BLaER1 treated with 17β-estradiol and CSF1 and Interleukin-3, amounts not matched to agents 10 nM and 100 nM (cell line): ENCODE results near the gene B9D2.
"Not testable (repeated sequence)": the region's sequence is repeated elsewhere in the genome, so short reads cannot be mapped to it uniquely, and the experiment has no call there.

Source experiments
- H3K27ac ChIP-seq, 11 experiments: shearing (Covaris generic); formaldehyde crosslinking; 2 replicates each; pipeline ENCODE4 v1.8.1; 2022
- H3K27me3 ChIP-seq, 11 experiments: shearing (Covaris generic); formaldehyde crosslinking; 2 replicates each; pipeline ENCODE4 v1.8.1; 2022
- H3K36me3 ChIP-seq, 11 experiments: shearing (Covaris generic); formaldehyde crosslinking; 2 replicates each; pipeline ENCODE4 v1.8.1; 2022
- H3K4me1 ChIP-seq, 10 experiments: shearing (Covaris generic); formaldehyde crosslinking; 2 replicates each; pipeline ENCODE4 v1.8.1; 2022
- H3K4me2 ChIP-seq, 11 experiments: shearing (Covaris generic); formaldehyde crosslinking; 2 replicates each; pipeline ENCODE4 v1.8.1; 2022
- H3K4me3 ChIP-seq, 10 experiments: shearing (Covaris generic); formaldehyde crosslinking; 2 replicates each; pipeline ENCODE4 v1.8.1; 2022
- H3K9ac ChIP-seq, 11 experiments: shearing (Covaris generic); formaldehyde crosslinking; 2 replicates each; pipeline ENCODE4 v1.8.1; 2022
- H3K9me3 ChIP-seq, 11 experiments: shearing (Covaris generic); formaldehyde crosslinking; replicated peaks in 1 of 11; 2 replicates each; pipeline ENCODE4 v1.8.1; 2022
- H4K20me1 ChIP-seq, 11 experiments: shearing (Covaris generic); formaldehyde crosslinking; 2 replicates each; pipeline ENCODE4 v1.8.1; 2022
- Cebpa-rat ChIP-seq, 11 experiments: shearing (Covaris generic); IDR thresholded peaks; 2 replicates each; pipeline ENCODE4 v1.8.1; 2022

The B9D2 gene

DNA sequence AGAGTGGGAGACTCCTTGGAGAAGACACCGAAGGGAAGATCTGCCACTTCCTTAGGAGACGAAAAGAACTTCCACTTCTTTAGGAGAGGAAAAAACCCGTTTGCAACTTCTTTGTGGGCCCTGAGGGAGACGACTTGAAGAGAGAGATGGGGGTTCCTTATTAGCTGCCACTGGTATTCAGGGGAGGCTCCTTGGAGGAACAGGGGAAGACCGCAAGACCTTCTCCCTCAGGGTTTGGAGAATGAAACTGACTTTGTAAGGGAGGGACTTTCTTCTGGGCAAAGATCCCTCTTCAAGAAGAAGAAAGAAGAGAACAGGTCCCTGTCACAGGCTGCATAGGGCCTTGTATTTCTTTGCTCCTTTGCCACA is 34.1 kb upstream of the B9D2 start:
- H3K9me3 ChIP-seq: no peaks in the 10 kb centered on the region
- peaks cover 44 to 76% (median 58%) of the 10 kb centered on the region in 10 experiments for H3K4me1 ChIP-seq
- H3K4me3 ChIP-seq: peak overlapping the region; percentile 74 to 95 (median 91)
- peaks cover 10 to 39% (median 16%) of the 10 kb centered on the region in 11 experiments; a peak in 18 of 22 replicates for H3K36me3 ChIP-seq
- H3K9ac ChIP-seq: peak overlapping the region; percentile 86 to 97 (median 96)
- H3K4me2 ChIP-seq: peak overlapping the region; percentile 80 to 98 (median 89)
- peak overlapping the region; percentile 93 to 98 (median 96) for H3K27ac ChIP-seq
- peaks cover 0 to 28% (median 3%) of the 10 kb centered on the region in 11 experiments; a peak in 9 of 22 replicates for H4K20me1 ChIP-seq
- H3K27me3 ChIP-seq: no peaks in the 10 kb centered on the region
- TF ChIP-seq Cebpa-rat (IDR thresholded peaks at IDR 0.05): no peak

DNA sequence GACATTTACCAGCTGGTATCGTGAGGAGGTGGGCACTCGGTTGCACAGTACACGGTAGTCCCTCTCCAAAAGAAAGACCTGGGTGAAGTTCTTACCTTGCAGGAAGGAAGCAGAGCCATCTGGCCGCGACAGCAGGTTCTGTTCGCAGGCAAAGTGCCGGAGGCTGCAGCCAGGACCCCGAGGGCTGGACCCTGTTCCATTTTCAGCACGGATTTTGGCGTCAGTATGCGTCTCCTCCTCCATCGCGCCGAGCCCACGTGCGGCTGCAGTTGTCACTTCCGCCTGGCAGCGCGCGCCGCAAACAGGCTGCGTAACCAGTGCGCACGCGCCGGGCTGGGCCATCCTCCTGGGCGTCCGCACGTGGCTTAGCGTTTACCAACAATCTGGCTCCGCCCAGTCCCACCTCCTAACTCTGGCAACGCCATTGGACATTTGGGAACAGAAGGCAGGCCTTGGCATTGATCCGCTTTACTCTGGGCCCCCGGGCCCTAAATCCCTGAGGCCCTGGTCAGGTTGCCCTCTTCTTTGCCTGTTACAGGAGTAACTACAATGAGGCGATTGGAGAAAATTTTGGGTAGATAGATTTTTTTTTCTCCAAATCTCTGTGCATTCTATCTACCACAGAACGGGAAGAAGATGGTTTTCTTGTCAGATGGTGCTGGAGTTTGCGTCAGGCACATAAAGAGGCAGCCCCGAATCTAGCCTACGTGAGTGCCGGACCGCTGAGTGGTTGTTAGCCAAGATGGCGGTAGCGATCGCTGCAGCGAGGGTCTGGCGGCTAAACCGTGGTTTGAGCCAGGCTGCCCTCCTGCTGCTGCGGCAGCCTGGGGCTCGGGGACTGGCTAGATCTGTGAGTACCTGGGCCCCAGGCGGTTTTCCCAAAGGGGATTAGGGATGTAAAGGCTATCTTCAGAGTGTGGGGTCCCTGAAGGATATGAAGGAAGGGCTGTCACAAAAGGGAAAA is 33.4 kb upstream of the B9D2 start, which contains the start of the genes BCKDHA and EXOSC5:
TSS of gene BCKDHA (plus strand) at position 733 of the 964 bp plus-strand sequence. CDS start at position 743, 10 bp downstream.
TSS of gene EXOSC5 (minus strand) at position 274 of the 964 bp plus-strand sequence. CDS start at position 243, 31 bp downstream.
- Histone ChIP-seq H3K27ac (peak within 1 kb of the TSS; percentile 93 to 98 (median 96)), H3K4me1 (peaks cover 43 to 73% (median 54%) of the 10 kb centered on the region in 10 experiments)

DNA sequence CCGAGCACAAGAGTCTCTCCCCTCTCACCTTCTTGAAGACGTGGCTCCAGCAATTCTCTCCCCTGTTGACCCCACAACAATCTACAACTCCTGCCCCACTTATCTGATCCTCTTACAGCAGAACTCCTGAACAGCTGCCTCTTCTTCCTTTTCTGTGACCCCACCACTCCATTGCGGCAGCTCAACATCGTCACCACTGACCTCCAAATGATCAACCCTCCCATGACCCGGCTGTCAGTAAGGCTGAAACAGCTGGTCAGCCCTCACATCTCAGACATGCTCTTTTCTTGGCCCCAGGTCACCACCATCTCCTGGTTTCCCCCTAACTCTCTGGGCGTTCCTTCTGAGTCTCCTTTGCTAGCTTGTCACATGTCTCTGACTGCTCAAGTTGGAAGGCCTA is 31.4 kb upstream of the B9D2 start:
- Histone ChIP-seq H3K4me2 (peak overlapping the region; percentile 80 to 98 (median 95)), H3K27ac (peak overlapping the region in 9 of 11 experiments; percentile 5 to 96 (median 33); a peak in 12 of 22 replicates), H3K9ac (peak overlapping the region; percentile 31 to 97 (median 94); a peak in 19 of 22 replicates), H3K4me3 (peak overlapping the region in 7 of 10 experiments; percentile 3 to 91 (median 86); a peak in 7 of 20 replicates), H3K27me3 (no peaks in the 10 kb centered on the region), H4K20me1 (peaks cover 0 to 46% (median 9%) of the 10 kb centered on the region in 11 experiments; a peak in 9 of 22 replicates), H3K9me3 (no peaks in the 10 kb centered on the region), H3K36me3 (peaks cover 18 to 50% (median 35%) of the 10 kb centered on the region in 11 experiments), H3K4me1 (peaks cover 43 to 55% (median 50%) of the 10 kb centered on the region in 10 experiments)
- TF ChIP-seq Cebpa-rat (IDR thresholded peaks at IDR 0.05): no peak

More for the DNA sequence above, 33.4 kb upstream of the B9D2 start, which contains the start of the genes BCKDHA and EXOSC5:
- Histone ChIP-seq H3K9me3 (no peaks in the 10 kb centered on the region), H3K4me3 (peak within 1 kb of the TSS; percentile 74 to 95 (median 91)), H3K9ac (peak within 1 kb of the TSS; percentile 86 to 97 (median 96)), H4K20me1 (peaks cover 0 to 33% (median 9%) of the 10 kb centered on the region in 11 experiments; a peak in 10 of 22 replicates), H3K36me3 (peaks cover 7 to 39% (median 21%) of the 10 kb centered on the region in 11 experiments; a peak in 18 of 22 replicates), H3K4me2 (peak within 1 kb of the TSS; percentile 80 to 98 (median 95)), H3K27me3 (no peaks in the 10 kb centered on the region)
- no peak for TF ChIP-seq Cebpa-rat (IDR thresholded peaks at IDR 0.05)

DNA sequence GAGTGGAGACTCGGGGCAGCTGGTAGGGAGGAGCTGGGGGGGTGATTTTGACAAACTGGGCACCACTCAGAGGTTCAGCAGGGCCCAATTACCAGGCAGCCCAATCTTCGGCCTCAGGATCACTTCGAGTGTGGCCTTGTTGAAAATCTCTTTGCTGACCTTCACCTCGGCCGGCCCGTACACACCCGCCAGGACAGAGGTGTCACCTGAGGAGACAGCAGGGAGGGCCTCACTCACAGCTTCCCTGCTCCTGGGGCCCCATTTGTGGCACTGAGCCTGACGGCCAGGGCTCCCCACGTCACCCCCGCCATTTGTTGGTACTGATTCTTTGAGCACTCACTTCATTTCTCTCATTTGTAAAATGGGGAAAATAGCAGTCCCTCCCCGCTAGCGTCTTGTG is 28.8 kb upstream of the B9D2 start:
- Histone ChIP-seq H3K9ac (peak overlapping the region in 1 of 11 experiments; percentile 4; a peak in 1 of 22 replicates), H4K20me1 (peaks cover 0 to 49% (median 9%) of the 10 kb centered on the region in 11 experiments; a peak in 9 of 22 replicates), H3K27ac (0 out of 22 replicates have a peak overlapping the region, but pooled peaks of 1 of the 11 experiments have one; percentile 14), H3K9me3 (no peaks in the 10 kb centered on the region), H3K4me2 (no peak overlapping the region), H3K4me1 (peaks cover 24 to 36% (median 32%) of the 10 kb centered on the region in 10 experiments), H3K27me3 (no peaks in the 10 kb centered on the region), H3K36me3 (peaks cover 29 to 75% (median 59%) of the 10 kb centered on the region in 11 experiments), H3K4me3 (no peak overlapping the region)
- TF ChIP-seq Cebpa-rat (IDR thresholded peaks at IDR 0.05): no peak

DNA sequence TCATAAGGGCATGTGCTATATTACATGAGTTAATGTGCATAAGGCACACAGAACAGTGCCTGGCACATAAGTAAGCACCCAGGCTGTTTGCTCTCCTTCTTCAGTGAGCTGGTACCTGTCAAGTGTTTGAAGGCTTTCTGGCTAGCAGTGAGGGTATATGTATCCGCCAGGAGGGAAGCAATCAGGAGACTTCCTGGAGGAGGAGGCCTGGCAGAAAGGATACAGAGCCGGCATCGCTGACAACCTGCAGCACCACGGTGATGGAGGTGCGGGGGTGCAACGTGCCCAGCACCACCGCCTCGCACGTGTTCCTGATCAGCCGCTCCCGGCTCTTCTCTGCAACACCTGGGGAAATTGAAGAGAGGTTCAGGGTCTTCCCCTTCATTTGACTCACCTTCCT is 27.7 kb upstream of the B9D2 start:
- H3K4me3 ChIP-seq: no peak overlapping the region
- peaks cover 24 to 36% (median 32%) of the 10 kb centered on the region in 10 experiments for H3K4me1 ChIP-seq
- no peak for TF ChIP-seq Cebpa-rat (IDR thresholded peaks at IDR 0.05)
- H3K4me2 ChIP-seq: no peak overlapping the region
- peaks cover 36 to 87% (median 70%) of the 10 kb centered on the region in 11 experiments for H3K36me3 ChIP-seq
- H3K27ac ChIP-seq: no peak overlapping the region
- no peaks in the 10 kb centered on the region for H3K27me3 ChIP-seq
- H4K20me1 ChIP-seq: peaks cover 0 to 49% (median 9%) of the 10 kb centered on the region in 11 experiments; a peak in 10 of 22 replicates
- H3K9me3 ChIP-seq: no peaks in the 10 kb centered on the region
- H3K9ac ChIP-seq: no peak overlapping the region; a peak in 1 of 22 replicates

DNA sequence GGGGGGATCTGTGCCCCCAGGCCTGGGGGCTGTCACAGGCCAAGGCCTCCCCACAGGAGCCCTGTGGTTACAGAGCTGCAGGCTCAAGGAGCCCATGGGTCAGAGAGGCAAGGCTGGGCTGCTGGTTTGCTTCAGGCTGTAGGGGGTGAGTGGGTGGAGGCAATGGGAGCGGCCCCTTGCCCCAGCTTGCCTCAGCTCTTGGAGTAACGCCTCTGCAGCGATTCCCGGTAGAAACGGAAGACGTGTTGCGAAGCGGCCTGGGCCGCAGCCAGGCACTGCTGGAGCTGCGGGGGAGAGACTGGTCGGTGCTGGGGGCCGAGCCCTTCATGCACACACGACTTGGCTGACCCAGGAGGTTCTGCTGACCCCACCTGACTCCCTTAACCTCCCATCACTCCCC is 22.5 kb upstream of the B9D2 start:
- Histone ChIP-seq H3K4me2 (no peak overlapping the region), H3K36me3 (peaks cover 62 to 100% (median 87%) of the 10 kb centered on the region in 11 experiments), H3K27me3 (no peaks in the 10 kb centered on the region), H3K27ac (no peak overlapping the region), H3K9me3 (no peaks in the 10 kb centered on the region), H3K9ac (peak overlapping the region in 1 of 11 experiments; percentile 26; a peak in 1 of 22 replicates), H3K4me1 (peaks cover 0 to 15% (median 9%) of the 10 kb centered on the region in 10 experiments; a peak in 11 of 20 replicates), H4K20me1 (peaks cover 0 to 10% (median 0%) of the 10 kb centered on the region in 11 experiments; a peak in 6 of 22 replicates), H3K4me3 (no peak overlapping the region)
- TF ChIP-seq Cebpa-rat (IDR thresholded peaks at IDR 0.05): no peak

DNA sequence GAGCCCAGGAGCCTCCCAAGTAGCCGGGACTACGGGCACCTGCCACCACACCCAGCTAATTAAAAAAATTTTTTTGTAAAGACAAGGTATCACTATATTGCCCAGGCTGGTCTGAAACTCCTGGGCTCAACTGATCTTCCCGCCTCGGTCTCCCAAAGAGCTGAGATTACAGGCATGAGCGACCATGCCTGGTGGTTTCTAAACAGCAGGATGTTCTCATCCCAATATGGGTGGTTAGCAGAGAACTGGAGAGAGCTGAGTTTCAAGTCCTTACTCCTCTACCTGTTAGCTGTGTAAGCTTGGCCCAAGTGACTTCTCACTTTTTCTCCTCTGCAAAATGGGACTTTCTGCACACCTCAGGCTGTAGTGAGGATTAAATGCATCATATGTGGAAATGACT is 20.4 kb upstream of the B9D2 start:
- Histone ChIP-seq H4K20me1 (peaks cover 0 to 8% (median 0%) of the 10 kb centered on the region in 11 experiments; a peak in 4 of 22 replicates), H3K9ac (peak overlapping the region in 4 of 11 experiments; percentile 3 to 29 (median 12); a peak in 3 of 22 replicates)

DNA sequence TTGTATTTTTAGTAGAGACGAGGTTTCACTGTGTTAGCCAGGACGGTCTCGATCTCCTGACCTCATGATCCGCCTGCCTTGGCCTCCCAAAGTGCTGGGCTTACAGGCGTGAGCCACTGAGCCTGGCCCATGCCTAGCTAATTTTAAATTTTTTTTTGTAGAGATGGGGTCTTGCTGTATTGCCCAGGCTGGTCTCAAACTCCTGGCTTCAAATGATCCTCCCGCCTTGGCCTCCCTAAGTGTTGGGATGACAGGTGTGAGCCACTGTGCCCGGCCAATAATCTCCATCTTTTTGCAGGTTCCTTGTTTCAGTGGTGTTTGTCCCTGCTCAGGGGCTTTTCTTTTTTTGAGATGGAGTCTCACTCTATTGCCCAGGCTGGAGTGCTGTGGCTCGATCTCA is 17.6 kb upstream of the B9D2 start:
- H3K27ac ChIP-seq, H4K20me1 ChIP-seq, H3K4me3 ChIP-seq, H3K4me2 ChIP-seq, H3K9ac ChIP-seq, H3K27me3 ChIP-seq, H3K9me3 ChIP-seq: not testable (repeated sequence)
- H3K36me3 ChIP-seq: peaks cover 27 to 58% (median 40%) of the 10 kb centered on the region in 11 experiments
- H3K4me1 ChIP-seq: peaks cover 30 to 55% (median 45%) of the 10 kb centered on the region in 10 experiments

More for the DNA sequence above, 20.4 kb upstream of the B9D2 start:
- H3K9me3 ChIP-seq: no peaks in the 10 kb centered on the region
- peak overlapping the region in 3 of 11 experiments; percentile 2 to 34 (median 4); a peak in 4 of 22 replicates for H3K4me2 ChIP-seq
- peaks cover 12 to 27% (median 17%) of the 10 kb centered on the region in 10 experiments for H3K4me1 ChIP-seq
- no peaks in the 10 kb centered on the region for H3K27me3 ChIP-seq
- no peak overlapping the region for H3K4me3 ChIP-seq
- no peak for TF ChIP-seq Cebpa-rat (IDR thresholded peaks at IDR 0.05)
- H3K36me3 ChIP-seq: peaks cover 47 to 86% (median 68%) of the 10 kb centered on the region in 11 experiments
- H3K27ac ChIP-seq: peak overlapping the region in 2 of 11 experiments; percentile 10 to 18; a peak in 1 of 22 replicates
